Spinal cord (tissue), 10 donors: ENCODE results near the gene CD70. TPM values are rescaled to one million over a fixed set of nuclear protein-coding genes. Genes with fewer than 3 reads are reported as not detected.
"Not testable (repeated sequence)": the region's sequence is repeated elsewhere in the genome, so short reads cannot be mapped to it uniquely, and the experiment has no call there.

Experiments used
- DNase-seq, 6 donors: peaks; one replicate each; pipeline versions ENCODE4 v3.0.0 to v3.0.0-alpha.2; 2013 to 2015; ENCODE audit warnings: low spot score in 6 of 6, low read depth in 4 of 6
- H3K27ac ChIP-seq: one replicate; pipeline ENCODE4 v1.5.1; 2013; ENCODE audit warnings: low read depth, low read length, control low read depth
- H3K27me3 ChIP-seq: one replicate; pipeline ENCODE4 v1.6.1; 2013; ENCODE audit warnings: low read length; ENCODE audit not compliant: control insufficient read depth, insufficient read depth
- H3K36me3 ChIP-seq: one replicate; pipeline ENCODE4 v1.6.1; 2013; ENCODE audit warnings: low read length; ENCODE audit not compliant: control insufficient read depth, insufficient read depth
- H3K4me1 ChIP-seq: one replicate; pipeline ENCODE4 v1.6.1; 2013; ENCODE audit warnings: low read length; ENCODE audit not compliant: control insufficient read depth, insufficient read depth
- H3K4me3 ChIP-seq: one replicate; pipeline ENCODE4 v1.5.1; 2013; ENCODE audit warnings: low read depth, low read length, control low read depth
- H3K9me3 ChIP-seq: one replicate; pipeline ENCODE4 v1.6.1; 2013; ENCODE audit warnings: low read length; ENCODE audit not compliant: control insufficient read depth, insufficient read depth
- WGBS: methylation state at CpG from one replicate; pipeline ENCODE4 v1.1.5; 2013; ENCODE audit warnings: missing lambda C conversion rate; ENCODE audit not compliant: insufficient coverage; 5-methylcytosine and 5-hydroxymethylcytosine counted together
- polyA plus RNA-seq, 2 donors: library from polyadenylated mRNA; unstranded; fragments of 120-200 nt; gene quantifications; one replicate each; pipeline ENCODE4 v1.2.1, GENCODE V29; 2013; ENCODE audit not compliant: insufficient read length in 2 of 2
- total RNA-seq, 2 donors: library from RNA; depleted of rRNA in 1 of 2; stranded (reverse); fragments of 120-200 nt in 1 of 2; fragments of >200 nt in 1 of 2; gene quantifications; one replicate each; pipeline versions ENCODE4 v1.2.3 to v1.2.4, GENCODE V29; 2013 to 2014
- donor health status: healthy.

The CD70 gene
- total and polyA plus RNA-seq, 4 donors, result not detected

GRCh38 chr19:6572217-6572616 is 18.7 kb downstream of the CD70 start:
- no peak overlapping the region for H3K4me3 ChIP-seq
- DNase-seq, result no peak
- H3K4me1 ChIP-seq, result no peaks in the 10 kb centered on the region
- peaks cover 2% of the 10 kb centered on the region for H3K27me3 ChIP-seq
- H3K9me3 ChIP-seq, result no peaks in the 10 kb centered on the region
- WGBS, result 92% methylated on average over 1 of the region's 4 CpGs
- H3K27ac ChIP-seq, result no peak overlapping the region
- no peaks in the 10 kb centered on the region for H3K36me3 ChIP-seq

GRCh38 chr19:6571167-6571566 is 19.8 kb downstream of the CD70 start:
- Histone ChIP-seq H3K36me3 (no peaks in the 10 kb centered on the region), H3K27ac (no peak overlapping the region), H3K4me1 (no peaks in the 10 kb centered on the region), H3K4me3 (no peak overlapping the region), H3K9me3 (no peaks in the 10 kb centered on the region), H3K27me3 (peaks cover 2% of the 10 kb centered on the region)
- no peak for DNase-seq

- H3K4me3 ChIP-seq, result no peak overlapping the region
- no peak overlapping the region for H3K27ac ChIP-seq
- DNase-seq, result no peak
- H3K4me1 ChIP-seq, result no peaks in the 10 kb centered on the region
- no peaks in the 10 kb centered on the region for H3K36me3 ChIP-seq
- peaks cover 2% of the 10 kb centered on the region for H3K27me3 ChIP-seq
- no CpG with 5 or more reads among the region's 3 CpGs for WGBS
- no peaks in the 10 kb centered on the region for H3K9me3 ChIP-seq
Measured at GRCh38 chr19:6570764-6571163, 20.2 kb downstream of the CD70 start.

GRCh38 chr19:6568816-6569215 is 22.1 kb downstream of the CD70 start:
- peaks cover 3% of the 10 kb centered on the region for H3K9me3 ChIP-seq
- WGBS, result 62% methylated on average over 2 of the region's 3 CpGs
- no peaks in the 10 kb centered on the region for H3K4me1 ChIP-seq

GRCh38 chr19:6568010-6568526 is 22.9 kb downstream of the CD70 start:
- peaks cover 3% of the 10 kb centered on the region for H3K9me3 ChIP-seq
- WGBS, result 82% methylated on average over 3 of the region's 8 CpGs
- H3K27me3 ChIP-seq, result peaks cover 2% of the 10 kb centered on the region
- no peak overlapping the region for H3K27ac ChIP-seq
- DNase-seq, result no peak
- H3K4me3 ChIP-seq, result no peak overlapping the region
- H3K36me3 ChIP-seq, result no peaks in the 10 kb centered on the region
- no peaks in the 10 kb centered on the region for H3K4me1 ChIP-seq

More at GRCh38 chr19:6568816-6569215, 22.1 kb downstream of the CD70 start:
- DNase-seq, result no peak
- Histone ChIP-seq H3K36me3 (no peaks in the 10 kb centered on the region), H3K27ac (no peak overlapping the region), H3K27me3 (peaks cover 2% of the 10 kb centered on the region), H3K4me3 (no peak overlapping the region)

GRCh38 chr19:6566727-6567126 is 24.2 kb downstream of the CD70 start:
- H3K9me3 ChIP-seq, H3K27me3 ChIP-seq, H3K36me3 ChIP-seq, H3K27ac ChIP-seq, H3K4me3 ChIP-seq, DNase-seq, H3K4me1 ChIP-seq: not testable (repeated sequence)
- WGBS, result 32% methylated on average over 2 of the region's 3 CpGs

GRCh38 chr19:6564393-6564792 is 26.6 kb downstream of the CD70 start:
- no peaks in the 10 kb centered on the region for H3K36me3 ChIP-seq
- H3K27ac ChIP-seq, result no peak overlapping the region
- H3K9me3 ChIP-seq, result peaks cover 3% of the 10 kb centered on the region
- no peaks in the 10 kb centered on the region for H3K4me1 ChIP-seq
- no peak overlapping the region for H3K4me3 ChIP-seq
- H3K27me3 ChIP-seq, result no peaks in the 10 kb centered on the region
- 50% methylated on average over 1 of the region's 2 CpGs for WGBS
- no peak for DNase-seq

GRCh38 chr19:6562437-6562836 is 28.5 kb downstream of the CD70 start:
- DNase-seq, H3K9me3 ChIP-seq, H3K4me3 ChIP-seq, H3K4me1 ChIP-seq, H3K27ac ChIP-seq, H3K27me3 ChIP-seq, H3K36me3 ChIP-seq: not testable (repeated sequence)
- no CpG with 5 or more reads among the region's 1 CpG for WGBS

GRCh38 chr19:6556480-6557195 is 34.3 kb downstream of the CD70 start:
- peaks cover 4% of the 10 kb centered on the region for H3K4me1 ChIP-seq
- no peaks in the 10 kb centered on the region for H3K36me3 ChIP-seq
- no peaks in the 10 kb centered on the region for H3K9me3 ChIP-seq
- H3K27ac ChIP-seq, result no peak overlapping the region
- H3K4me3 ChIP-seq, result no peak overlapping the region
- no peaks in the 10 kb centered on the region for H3K27me3 ChIP-seq
- 85% methylated on average over 4 of the region's 11 CpGs for WGBS
- no peak for DNase-seq

- WGBS, result 86% methylated on average over 2 of the region's 2 CpGs
- Histone ChIP-seq H3K36me3 (no peaks in the 10 kb centered on the region), H3K9me3 (no peaks in the 10 kb centered on the region), H3K27me3 (no peaks in the 10 kb centered on the region), H3K27ac (no peak overlapping the region), H3K4me1 (peaks cover 4% of the 10 kb centered on the region), H3K4me3 (no peak overlapping the region)
- DNase-seq, result no peak
Measured at GRCh38 chr19:6556043-6556449, 34.9 kb downstream of the CD70 start.
